8988T (cell line): Measurements from ENCODE around the gene IZUMO4.

Experiments used
- DNase-seq: peaks from one replicate; pipeline ENCODE4 v3.0.0; 2011

Gene IZUMO4

DNA sequence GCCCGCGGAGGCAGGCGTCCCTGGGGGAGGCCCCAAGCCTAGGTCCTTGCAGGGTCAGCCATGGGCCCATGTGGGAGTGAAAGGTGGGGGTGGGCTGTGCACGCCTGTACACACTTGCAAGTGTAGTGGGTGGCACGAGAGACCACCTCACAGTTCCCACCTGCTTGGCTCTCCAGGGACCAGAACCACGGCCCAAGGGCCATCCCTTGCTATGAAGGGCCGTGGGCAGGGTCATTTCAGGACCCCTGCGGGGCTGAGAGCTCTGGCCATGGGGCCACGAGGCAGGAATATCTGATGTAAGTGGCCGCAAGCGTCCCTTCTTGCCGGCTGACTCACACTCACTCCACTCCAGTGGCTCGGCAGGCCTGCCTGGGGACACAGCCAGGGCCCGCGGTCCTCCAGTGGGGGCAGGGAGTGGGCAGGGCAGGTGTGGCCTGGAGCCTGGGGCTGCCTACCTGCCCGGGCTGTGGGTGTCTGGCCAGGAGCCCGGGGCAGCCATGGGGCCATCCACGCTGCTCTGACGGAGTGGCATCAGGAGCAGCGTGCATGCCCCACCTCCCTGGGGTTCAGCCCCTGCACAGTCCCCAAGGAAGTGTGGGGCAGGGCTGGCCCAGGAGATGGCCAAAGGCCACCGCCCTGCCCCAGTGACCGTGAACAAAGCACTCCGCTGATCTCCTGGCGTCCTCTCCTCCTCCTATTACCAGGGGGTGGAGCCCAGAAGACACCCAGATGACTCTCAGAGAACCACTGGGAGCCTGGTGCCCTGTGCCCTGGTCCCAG is 37.1 kb upstream of the IZUMO4 start:
- DNase-seq = no peak

DNA sequence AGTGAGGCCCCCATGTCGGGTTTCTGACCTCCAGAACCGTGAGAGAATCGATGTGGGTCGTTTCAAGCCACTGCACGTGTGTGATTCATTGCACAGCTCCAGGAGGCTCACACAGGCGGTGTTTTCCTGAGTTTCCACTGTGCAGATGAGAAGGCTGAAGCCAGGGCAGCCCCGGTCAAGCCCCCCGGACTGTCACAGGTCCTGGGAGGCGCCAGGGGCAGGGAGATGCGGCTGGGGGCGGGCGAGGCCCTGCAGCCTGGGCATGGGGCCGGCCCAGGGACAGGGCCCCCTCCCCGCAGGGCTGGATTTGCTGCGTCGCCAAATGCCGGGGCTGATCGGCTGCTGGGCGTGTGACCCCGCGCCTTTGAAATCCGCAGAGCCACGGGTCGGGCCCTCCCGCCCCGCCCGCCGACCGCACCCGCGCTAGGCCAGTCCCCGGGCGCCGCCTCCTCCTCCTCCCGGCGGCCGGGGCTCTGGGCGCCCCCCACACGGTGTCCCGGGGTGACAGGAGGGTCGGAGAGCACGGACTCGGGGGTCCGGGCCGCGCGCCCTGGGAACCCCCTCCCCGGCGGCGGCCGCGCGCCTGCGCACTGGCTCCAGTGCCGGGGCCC is 35.7 kb upstream of the IZUMO4 start:
- no peak for DNase-seq

DNA sequence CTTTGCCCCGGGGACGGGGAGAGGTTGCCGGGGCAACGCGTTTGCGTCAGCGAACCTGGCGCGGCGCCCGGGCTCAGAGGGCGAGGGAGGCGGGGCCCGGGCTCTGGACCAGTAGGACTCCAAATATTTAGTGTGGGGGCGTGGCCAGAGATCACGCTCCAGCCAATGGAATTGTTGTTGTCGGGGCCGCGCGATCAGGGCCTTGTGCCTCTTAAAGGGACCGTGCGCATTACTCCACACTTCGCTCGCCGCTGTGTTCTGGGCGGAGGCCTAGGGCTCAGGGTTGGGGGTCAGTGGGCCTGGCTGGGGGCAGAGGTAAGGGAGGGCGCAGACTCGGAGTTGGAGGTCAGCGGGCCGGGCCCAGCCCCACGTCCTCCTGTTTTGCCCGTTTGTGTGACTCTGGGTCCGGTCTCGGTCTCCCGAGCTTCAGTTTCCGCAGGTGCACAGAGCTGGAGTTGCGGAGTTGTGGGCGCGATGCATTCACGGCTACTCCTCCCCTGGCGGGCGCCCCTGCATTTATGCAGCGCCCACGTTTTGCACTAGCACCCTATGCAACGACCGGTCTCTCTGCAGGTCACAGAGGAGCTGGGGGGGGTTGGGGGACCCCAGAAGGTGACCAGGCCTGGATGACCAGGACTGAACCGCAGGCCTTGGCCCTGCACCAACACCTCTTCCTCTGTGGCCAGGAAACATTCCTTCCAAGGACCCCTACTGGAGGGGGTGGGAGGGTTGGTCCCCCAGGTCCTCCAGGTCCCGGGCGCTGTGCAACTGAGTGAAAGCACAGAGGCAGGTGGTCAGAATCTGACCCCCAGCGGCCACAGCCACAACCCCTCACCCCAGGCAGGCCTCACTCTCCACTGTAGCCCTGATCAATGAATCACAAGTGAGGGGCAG is 35.0 kb upstream of the IZUMO4 start:
- DNase-seq = peak; percentile 91

DNA sequence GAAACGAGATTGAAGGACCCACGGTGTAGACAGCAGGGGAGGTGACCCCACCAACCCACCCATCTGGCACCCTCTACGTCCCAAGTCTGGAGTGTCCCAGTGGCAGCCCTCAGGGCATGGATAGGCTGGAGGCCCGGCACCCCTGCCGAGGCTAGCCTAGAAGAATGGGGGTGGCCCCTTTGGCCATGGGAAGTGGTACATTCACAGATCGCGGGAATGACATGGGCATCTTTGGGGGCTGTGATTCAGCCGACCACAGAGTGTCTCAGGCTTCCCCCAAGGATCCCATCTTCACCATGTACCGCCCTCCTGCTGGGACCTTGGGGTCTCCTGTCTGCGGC is 34.4 kb upstream of the IZUMO4 start:
- DNase-seq = no peak

DNA sequence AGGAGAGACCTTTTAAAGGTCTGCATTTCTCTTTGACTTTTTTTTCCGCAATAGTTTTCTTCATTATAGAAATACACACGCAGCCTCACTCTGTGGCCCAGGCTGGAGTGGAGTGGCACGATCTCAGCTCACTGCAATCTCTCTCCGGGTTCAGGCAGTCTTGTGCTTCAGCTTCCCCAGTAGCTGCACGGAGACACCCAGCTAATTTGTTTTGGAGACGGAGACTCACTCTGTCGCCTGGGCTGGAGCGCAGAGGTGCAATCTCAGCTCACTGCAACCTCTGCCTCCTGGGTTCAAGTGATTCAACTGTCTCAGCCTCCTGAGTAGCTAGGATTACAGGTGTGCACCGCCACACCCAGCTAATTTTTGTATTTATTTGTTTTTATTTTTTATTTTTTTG is 33.9 kb upstream of the IZUMO4 start:
- DNase-seq = no peak

DNA sequence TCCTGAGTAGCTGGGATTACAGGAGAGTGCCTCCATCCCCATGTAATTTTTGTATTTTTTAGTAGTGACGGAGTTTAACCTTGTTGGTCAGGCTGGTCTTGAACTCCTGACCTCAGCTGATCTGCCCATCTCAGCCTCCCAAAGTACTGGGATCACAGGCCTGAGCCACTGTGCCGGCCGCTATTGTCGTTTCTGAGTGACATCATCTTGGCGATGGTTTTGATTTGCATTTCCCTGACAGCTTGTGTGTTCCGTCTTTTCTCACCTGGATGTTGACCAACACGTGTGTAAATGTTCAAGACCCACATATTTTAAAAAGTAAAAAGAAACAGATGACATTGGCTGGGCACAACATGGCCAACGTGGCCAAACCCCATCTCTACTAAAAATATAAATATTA is 32.9 kb upstream of the IZUMO4 start:
- DNase-seq = no peak

DNA sequence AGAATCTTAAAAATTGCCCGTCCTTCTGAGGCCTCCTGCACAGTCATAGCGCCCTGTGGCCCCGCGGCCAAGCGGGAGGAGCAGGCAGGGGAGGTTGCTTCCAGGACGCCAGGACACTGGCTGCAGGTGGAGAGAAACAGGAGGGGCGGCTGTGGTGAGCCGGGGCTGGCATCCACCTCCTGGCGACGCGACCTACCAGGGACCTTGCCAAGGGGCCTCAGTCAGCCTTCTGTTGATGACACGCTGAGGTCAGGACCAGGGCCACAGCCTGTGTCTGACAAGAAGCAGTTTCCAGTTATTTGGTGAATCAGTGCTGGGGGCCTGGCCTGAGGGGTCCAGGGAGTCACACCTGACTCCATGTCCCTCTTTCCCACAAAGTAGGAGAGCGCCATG is 32.3 kb upstream of the IZUMO4 start:
- no peak for DNase-seq

DNA sequence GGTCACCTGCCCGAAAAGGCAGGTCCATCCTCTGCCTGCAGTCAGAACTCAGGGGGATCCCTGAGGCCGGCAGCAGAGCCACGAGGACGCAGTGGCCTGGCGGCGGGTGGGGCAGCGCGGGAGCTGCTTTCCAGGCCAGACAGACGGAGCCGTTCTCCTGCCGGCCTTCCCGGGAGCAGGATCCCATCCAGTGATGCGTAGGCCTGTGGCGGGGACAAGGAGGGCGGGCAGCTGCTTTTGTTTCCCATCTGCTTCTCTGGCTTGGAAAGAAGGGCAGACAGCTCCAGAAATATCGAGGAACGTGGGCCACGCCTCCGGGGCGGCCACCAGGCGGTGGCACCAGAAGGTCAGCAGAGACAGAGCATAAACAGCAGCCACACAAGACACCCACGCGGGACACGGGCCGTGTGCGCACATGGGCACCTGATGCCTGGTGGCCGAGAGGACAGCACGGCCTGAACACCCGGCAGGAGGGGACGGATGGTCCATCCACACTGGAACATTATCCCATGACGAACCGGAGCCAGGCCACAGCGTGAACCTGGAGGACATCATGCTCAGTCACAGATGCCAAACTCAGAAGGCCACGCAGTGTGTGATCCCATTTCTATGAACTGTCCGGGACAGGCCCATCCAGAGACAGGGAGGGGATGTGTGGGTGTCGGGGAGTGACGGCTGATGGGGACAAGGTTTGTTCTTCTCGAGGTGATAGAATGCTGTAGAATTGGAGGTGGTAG is 31.8 kb upstream of the IZUMO4 start:
- DNase-seq = no peak

DNA sequence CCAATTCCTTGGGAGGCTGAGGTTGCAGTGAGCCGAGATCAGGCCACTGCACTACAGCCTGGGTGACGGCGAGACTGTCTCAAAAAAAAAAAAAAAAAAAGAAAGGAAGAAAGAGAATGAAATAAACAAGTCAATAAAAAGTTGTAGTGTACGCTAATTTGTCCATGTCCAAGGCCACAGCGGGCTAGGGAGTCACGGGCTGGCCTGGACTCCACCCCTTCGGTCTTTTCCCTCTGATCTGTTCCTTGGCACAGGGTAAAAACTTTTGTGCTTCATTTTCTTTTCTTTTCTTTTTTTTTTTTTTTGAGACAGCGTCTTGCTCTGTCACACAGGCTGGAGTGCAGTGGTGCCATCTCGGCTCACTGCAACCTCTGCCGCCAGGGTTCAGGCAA is 26.3 kb upstream of the IZUMO4 start:
- no peak for DNase-seq

DNA sequence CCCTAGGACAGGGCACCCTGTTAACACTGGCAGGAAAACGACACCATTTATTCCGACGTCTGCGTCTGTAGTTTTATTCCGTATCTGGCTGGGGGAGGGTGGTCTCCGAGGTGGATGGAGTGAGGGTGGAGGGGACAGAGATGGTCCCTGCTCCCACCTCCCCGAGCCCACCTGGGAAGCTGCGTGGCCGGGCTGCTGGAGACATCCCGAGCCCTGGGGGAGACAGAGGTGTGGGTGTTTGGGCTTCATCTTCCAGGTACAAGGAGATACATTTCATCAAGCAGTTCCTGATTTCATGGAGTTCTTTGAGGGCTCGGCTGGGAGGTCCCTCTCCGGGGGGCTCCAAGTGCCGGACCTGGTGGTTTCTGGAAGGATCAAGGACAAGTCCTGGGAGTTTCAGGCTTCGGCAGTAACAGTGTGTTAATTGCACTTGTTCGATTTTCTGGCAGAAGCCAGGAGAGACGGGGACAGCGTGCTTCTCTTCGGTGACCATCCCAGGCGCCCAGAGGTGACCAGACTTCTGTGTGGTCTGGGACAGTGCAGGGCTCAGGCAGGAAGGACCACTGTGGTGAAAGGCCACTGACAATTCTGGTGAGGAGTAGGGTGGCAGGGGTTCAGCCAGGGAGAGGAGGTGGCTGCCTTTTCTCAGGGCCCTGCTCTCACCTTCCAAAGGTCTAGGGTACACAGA is 25.6 kb upstream of the IZUMO4 start:
- DNase-seq = no peak

DNA sequence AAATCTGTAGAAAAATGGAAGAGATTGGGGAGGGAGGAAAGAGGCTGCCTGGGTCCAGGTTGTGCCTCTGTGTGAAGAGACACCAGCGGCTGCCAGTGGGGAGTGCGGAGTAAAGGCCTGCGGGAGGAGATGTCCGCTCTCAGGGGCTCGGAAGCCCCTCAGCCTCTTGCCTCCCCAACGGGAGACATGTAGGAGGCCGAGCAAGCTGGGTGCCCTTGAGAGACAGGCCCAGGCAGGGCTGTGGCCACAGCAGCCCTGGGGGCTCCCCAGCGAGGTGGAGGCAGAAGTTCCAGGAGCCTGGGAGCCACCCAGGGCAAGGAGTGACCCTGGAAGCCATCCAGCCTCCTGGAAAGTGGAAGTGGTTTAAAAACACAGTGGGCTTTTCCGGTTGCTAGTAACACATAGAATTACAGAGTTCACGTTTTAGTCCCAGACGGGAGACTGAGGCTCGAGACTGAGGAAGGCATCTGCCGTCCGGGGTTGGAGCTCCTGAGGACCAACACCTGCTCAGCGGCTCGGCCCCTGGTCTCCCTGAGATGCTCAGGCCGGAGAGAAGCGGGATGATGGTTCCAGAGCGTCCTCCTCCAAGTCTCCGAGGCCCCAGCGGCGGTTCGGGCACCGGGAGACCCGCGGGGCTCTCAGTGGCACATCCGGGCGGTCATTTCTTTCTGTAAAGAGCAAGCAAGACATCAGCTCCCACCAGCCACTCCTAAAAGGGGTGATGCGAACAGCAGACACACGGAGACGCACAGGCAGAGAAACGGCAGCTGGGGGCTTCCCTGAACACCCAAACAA is 23.8 kb upstream of the IZUMO4 start:
- no peak for DNase-seq

DNA sequence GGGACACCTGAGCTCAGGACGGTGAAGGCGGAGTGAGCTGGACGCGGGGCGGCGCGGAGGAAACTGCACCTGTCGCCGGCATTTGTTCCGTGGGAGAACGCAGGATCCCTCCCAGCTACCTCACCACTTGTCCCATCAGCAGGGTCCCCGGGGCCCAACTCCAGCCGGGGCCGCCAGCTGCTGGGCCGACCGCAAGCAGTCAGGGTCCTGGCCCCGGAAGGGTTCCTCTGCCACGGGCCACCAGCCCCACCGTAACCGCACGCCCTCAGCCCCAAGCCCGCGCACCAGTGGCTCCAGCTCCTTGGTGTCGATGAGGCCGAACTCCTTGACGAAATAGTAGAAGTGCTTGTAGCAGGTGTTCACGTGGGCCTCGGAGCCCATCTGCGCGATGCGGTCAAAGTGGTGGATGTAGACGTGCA is 20.2 kb upstream of the IZUMO4 start:
- no peak for DNase-seq

DNA sequence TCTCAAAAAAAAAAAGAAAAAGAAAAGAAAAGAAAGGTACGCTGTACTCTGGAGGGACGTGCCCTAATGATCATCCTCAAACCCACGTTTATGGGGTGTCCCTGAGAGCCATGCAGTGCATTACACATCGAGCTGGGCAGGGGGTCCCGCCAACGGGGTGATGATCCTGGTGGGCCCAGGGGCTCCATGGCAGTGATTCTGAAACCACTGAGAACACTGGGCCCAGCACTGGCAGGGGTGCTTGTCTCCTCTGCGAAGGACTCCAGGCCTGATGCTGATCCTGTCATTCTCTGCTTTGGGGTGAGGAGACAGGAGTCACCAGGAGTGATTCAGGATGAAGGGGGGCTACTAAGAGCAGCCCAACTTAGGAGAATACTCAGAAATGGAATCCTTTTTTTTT is 19.3 kb upstream of the IZUMO4 start:
- no peak for DNase-seq

DNA sequence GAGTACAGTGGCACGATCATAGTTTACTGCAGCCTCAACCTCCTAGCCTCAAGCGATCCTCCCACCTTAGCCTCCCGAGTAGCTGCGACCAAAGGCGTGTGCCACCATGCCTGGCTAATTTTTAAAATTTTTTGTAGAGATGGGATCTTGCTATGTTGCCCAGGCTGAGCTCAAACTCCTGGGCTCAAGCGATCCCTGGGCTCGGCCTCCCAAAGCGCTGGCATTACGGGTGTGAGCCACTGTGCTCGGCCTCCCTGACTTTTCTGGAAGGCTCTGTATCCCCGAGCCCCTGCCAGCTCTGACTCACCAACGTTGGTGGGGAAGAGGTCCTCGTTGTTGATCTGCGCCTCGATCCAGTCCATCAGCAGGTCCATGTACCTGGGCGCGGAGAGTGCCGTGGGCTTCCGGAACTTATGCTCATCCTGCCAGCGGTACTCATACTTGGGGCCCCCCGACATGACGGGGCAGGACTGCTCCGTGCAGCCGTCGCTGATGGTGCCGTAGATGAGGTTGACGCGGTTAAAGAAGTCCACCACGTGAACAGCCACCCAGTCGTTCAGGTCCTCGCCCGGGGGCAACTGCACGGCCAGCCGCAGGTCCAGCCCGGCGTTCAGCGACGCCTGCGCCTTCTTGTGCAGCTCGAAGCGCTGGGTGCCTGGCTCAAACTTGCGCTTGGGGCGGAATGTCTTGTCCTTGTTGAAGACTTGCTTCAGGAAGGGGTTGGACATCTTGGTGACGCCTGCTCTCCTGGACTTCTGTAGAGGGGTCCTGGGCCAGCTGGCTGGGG is 18.7 kb upstream of the IZUMO4 start:
- no peak for DNase-seq

DNA sequence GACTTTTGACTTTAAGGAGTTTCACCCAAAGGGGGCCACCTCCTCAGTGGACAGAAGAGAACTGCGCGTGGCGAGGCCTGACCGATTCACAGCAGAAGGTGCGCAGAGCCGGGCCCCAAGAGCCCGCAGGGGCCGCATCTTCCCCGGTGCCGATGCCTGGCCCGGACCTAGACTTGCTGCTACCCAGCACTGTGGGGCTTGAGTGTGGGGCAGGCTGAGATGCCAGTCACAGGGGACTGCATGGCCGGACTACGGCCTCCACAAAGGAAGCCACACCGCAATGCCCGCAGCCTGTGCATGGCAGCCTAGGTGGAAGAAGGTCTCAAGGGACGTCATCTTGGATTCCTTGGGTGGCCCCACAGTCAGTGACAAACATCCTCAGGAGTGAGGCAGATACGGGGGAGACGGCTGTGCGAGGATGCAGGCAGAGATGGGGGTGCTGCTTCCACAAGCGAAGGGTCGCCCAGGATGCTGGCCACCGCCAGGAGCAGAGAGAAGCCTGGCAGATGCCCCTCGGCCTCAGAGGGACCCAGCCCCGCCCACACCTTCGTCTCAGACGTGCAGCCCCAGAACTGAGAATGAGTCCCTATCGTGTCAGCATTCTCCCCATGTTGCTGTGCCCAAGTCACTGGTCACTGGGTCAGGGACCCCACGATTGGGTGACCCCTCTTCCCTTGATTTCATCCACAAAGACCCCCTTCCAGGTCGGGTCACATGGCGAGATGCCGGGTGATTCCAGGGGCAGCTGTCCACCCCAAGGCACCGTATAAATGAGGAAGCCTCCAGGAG is 17.4 kb upstream of the IZUMO4 start:
- DNase-seq = no peak

DNA sequence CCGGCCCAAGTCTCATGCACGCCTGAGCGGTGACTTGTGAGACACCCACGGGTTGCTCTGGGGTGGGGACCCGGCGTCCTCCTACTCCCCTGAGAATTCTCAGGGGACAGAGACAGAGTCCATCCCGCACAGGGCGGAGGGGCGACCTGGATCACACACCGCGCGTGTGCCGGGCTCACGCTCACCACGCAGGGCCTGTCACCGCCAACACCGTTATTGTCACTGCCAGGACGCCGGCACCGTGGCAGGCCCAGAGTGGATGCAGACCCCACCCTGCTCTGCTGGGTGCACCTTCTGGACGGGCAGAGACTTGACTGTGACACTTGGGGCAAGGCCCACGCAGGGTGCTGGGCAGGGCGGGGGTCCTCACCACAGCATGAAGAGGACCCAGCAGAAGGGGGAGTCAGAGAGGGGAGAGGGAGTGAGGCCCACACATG is 16.8 kb upstream of the IZUMO4 start:
- DNase-seq = no peak

DNA sequence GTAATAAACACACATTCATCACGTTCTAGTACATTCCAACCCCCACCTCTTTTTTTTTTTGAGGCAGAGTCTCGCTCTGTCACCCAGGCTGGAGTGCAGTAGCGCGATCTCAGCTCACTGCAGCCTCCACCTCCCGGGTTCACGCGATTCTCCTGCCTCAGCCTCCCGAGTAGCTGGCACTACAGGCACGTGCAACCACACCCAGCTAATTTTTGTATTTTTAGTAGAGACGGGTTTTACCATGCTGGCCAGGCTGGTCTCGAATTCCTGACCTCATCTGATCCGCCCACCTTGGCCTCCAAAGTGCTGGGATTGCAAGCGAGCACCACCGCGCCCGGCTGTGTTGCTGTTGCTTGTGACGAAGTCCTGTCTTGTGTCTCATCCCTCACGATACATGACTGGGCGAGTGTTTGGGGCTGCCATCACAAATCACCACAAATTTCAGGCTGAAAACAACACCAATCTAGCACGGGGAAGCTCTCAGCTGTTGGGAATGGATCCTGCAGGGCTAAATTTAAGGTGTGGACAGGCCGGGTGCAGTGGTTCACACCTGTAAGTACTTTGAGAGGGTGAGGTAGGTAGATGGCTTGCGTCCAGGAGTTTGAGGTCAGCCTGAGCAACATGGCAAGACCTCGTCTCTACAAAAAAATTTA is 16.3 kb upstream of the IZUMO4 start:
- no peak for DNase-seq

DNA sequence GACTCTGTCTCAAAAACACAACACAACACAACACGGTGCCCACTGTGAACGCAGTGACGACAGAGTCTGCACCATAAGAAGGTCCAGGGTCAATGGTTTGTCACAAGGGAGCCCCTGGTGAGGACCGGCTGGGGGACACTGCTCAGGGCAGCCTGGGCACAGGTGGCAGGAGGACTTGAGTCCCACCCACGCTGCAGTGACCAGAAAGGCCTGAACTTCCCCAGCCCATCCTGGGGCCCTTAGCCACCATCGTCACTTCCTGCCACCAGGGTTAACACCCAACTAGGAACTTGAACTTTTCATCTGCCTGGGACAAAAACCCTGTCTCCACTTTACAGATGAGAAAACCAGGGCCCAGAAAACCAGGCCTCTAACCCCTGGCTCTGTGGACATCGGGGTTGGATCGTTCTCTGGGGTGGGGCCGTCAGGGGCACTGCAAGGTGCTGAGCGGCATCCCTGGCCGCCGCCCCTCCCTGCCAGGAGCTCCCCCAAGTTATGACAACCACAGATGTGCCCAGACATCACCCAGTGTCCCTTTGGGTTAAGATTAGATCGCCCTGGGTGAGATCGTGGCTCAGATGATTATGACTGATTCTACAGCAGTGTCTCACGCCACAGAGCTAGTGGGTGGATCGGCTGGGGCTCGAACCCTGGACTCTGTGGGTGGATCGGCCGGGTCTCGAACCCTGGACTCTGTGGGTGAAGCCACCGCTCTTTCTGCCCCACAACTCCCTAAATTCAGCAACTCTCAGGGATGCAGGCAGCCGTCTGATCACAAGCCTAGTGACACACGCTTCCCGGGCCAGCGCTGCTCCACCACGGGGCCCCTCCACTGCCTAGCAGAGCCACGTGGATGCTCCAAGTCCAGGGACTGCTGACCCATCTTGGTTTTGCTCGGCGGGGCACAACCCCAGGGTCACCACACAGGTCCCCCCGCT is 14.6 kb upstream of the IZUMO4 start:
- no peak for DNase-seq
